ENCODE data around the gene TNNT3. TPM values are rescaled to one million over a fixed set of nuclear protein-coding genes. Genes with fewer than 3 reads are reported as not detected.
A peak's percentile ranks its signal among the peaks of the same experiment; 100 is the strongest.

Gene TNNT3
- total RNA-seq, 1 donor from 2014 or later: not detected

DNA sequence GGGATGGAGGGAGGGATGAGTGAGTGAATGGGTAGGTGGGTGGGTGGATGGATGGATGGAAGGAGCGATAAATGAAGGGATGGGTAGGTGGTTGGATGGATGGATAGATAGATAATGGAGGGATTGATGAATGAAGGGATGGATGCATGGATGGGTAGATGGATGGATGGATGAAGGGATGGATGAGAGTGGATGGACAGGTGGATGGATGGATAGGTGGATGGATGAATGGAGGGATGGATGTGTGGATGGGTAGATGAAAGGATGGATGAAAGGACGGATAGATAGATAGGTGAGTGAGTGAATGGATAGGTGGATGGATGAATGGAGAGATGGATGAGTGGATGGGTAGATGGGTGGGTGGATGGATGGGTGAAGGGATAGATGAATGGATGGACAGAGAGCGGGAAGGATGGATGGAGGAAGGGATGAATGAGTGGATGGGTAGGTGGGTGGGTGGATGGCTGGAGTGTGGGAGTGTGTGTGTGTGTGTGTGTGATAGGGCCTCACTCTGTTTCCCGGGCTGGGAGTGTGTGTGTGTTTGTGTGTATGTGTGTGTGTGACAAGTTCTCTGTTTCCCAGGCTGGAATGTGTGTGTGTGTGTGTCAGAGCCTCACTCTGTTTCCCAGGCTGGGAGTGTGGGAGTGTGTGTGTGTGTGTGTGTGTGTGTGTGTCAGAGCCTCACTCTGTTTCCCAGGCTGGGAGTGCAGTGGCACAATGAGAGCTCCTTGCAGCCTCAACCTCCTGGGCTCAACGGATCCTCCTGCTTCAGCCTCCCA is 25.7 kb upstream of the TNNT3 start:
- DNase-seq (ENCODE audit: extremely low read depth, low read depth, low spot score): no peak

- no peak for DNase-seq (ENCODE audit: extremely low read depth, low read depth, low spot score)
Measured at GRCh38 chr11:1894759-1895158, 24.7 kb upstream of the TNNT3 start.

DNA sequence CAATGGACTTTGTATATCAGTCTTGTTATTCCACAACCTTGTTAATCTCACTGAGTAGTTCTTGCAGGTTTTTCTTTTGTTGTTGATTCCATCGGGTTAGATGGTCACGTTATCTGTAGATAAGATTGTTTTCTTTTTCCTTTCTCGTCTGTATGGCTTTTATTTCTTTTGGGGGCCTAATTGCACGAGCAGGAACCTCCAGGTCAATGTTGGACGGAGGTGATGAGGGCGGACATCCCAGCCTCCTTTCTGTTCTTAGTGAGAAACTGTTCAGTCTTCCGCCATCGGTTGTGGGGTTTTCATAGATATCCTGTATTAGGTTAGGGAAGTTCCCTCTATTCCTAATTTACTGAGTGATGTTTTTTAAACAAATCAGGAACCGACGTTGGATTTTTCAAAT is 23.0 kb upstream of the TNNT3 start:
- no peak for DNase-seq (ENCODE audit: extremely low read depth, low read depth, low spot score)

DNA sequence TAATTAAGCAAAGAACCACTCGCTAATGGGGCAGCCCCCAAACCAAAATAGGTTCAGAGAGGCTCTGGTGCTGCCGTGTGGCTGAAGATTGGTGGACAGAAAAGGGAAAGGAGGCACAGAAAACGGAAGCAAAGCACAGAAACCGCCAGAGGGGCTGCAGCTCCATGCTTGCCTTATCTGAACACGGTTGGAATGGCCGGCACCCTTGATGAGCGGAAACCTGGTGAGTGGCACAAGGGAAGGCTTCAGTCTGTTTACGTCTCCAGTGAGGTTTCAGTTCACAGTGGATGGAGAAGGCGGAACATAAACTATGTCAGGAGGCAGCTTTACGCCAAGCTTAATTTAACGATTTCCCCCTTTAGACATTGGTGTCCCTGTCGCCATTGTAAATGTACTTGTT is 22.6 kb upstream of the TNNT3 start:
- DNase-seq (ENCODE audit: extremely low read depth, low read depth, low spot score): no peak

- no peak for DNase-seq (ENCODE audit: extremely low read depth, low read depth, low spot score)
Measured at GRCh38 chr11:1899090-1899489, 20.4 kb upstream of the TNNT3 start.

GRCh38 chr11:1899686-1900085 is 19.8 kb upstream of the TNNT3 start:
- no peak for DNase-seq (ENCODE audit: extremely low read depth, low read depth, low spot score)

DNA sequence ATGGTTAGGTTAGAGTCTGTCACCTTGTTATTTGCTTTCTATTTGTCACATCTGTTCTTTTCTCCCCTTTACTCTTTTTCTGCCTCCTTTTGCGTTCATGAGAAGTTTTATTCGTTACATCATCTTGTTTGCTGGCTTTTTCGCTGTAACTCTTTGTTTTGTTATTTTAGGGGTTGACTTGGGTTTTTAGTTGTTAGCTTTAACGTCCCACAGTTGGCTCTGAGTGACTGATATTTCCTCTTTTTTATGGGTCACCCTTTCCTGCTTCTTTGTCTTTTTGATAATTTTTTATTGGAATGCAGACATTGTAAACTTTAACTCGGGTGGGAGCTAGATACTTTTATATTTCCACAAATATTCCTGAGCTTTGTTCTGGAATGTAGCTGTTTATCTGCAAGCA is 13.3 kb upstream of the TNNT3 start:
- peak; percentile 52 for DNase-seq (ENCODE audit: extremely low read depth, low read depth, low spot score)

- no peak for DNase-seq (ENCODE audit: extremely low read depth, low read depth, low spot score)
Measured at GRCh38 chr11:1906611-1907423, 12.7 kb upstream of the TNNT3 start.

DNA sequence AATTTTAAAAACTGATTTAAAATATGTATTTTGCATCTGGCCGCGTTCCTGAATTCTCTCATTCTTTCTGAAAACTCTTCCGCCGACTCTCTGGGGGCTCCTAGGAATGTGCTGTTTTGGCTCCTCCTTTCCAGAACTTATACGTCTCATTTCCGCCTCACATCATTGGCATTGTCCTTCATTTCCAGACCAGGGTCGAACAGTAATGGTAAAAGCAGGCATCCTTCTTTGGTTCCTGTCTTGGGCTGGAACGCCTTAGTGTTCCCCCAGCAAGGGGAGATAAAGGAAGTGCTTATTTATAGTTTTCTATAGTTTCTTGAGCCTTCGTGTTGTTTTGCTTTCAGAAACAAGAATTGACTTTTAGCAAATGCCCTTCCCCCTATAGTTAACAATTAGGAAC is 10.9 kb upstream of the TNNT3 start:
- peak; percentile 90 for DNase-seq (ENCODE audit: extremely low read depth, low read depth, low spot score)

DNA sequence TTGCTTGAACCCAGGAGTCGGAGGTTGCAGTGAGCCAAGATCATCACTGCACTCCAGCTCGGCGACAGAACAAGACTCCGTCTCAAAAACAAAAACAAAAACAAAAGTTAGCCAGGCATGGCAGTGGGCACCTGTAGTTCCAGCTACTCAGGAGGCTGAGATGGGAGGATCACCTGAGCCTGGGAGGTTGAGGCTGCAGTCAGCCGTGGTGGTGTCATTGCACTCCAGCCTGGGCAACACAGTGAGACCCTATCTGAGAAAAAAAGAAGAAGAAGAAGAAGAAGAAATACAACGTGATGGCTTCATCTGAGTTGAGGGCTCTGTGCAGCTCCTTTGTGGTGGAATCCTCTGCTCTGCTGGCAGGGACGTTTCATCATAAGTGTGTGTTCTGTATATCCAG is 10.0 kb upstream of the TNNT3 start:
- DNase-seq (ENCODE audit: extremely low read depth, low read depth, low spot score): no peak

DNA sequence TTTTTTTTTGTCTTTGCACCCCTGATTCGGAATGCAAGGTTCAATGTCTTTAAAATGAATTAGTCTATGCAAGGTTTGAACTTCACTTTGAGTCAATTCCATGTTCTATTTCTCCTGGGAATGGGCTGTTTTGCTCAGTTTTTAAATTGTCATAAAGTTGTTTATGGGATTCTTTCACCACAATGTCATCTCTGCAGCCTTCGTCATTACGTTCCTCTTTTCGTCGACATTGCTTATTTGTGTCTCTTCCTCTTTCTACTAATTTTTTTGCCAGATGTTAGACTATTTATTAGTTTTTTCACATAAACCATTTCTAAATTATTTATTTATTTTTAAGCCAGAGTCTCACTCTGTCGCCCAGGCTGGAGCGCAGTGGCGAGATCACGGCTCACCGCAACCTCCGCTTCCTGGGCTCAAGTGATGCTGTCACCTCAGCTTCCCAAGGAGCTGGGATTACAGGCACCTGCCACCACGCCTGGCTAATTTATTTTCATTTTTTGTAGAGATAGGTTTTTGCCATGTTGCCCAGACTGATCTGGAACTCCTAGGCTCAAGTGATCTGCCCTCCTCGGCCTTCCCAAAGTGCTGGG is 7.1 kb upstream of the TNNT3 start:
- no peak for DNase-seq (ENCODE audit: extremely low read depth, low read depth, low spot score)

DNA sequence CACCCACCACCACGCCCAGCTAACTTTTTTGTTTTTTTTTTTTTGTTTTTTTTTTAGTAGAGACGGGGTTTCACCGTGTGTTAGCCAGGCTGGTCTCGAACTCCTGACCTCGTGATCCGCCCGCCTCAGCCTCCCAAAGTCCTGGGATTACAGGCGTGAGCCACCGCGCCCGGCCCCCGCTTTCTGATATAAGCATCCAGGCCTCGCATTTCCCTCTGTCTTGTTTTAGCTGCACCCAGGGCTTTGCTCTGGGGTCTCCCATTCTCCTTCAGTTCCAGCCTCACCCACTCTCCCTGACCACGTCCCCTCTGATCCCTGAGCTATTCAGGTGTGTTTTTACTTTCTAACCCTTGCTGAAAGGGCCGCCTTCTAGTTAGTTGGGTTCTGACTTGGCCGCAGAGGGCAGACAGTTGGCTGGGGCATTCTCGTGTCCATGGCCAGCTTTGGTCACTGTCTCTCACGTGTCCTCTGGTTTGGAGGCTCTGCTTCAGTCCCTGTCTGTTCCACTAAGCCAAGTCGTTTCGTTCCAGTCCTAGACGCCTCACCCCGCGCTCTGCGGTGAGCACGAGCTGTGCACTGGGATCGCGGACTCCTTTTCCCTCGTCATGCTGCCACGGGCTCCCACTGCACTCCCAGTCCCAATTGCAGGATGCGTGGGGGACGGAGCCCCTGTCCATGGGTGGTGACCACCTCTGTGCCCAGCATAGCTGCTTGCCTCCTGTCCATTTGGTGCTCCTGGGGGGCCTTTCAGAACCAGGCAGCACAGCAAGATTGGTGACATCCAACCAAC is 6.0 kb upstream of the TNNT3 start:
- DNase-seq (ENCODE audit: extremely low read depth, low read depth, low spot score): no peak

GRCh38 chr11:1915795-1916131 is 3.7 kb upstream of the TNNT3 start:
- DNase-seq (ENCODE audit: extremely low read depth, low read depth, low spot score): no peak

GRCh38 chr11:1916132-1916985 is 3.1 kb upstream of the TNNT3 start:
- no peak for DNase-seq (ENCODE audit: extremely low read depth, low read depth, low spot score)

DNA sequence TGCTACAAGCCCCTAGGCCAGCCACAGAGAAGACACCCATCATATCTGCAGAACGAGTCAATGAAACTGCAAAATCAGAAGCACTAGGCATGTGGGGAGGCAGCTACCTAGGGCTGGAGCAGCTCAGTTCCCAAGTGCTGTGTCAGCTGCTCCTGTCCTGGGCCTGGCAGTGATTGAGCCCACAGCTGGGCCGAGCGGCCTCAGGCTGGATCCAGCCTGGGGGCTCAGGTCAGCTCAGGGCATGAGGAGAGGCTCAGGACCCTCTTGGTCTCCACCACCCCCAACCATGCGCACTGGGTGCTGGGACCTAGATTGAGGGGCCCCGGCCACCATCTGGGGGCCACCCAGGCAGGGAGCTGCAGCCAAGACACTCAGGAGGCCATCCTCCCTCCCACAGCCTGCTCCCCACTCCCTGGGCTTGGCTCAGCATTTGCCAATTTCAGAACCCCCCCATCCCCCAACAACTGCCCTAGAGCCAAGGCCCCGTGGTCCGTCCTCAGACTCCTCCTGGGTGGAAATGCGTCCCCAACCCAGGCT is 2.4 kb upstream of the TNNT3 start:
- no peak for DNase-seq (ENCODE audit: extremely low read depth, low read depth, low spot score)

GRCh38 chr11:1917523-1918435 is 1.7 kb upstream of the TNNT3 start:
- DNase-seq (ENCODE audit: extremely low read depth, low read depth, low spot score): no peak

- DNase-seq (ENCODE audit: extremely low read depth, low read depth, low spot score): no peak
Measured at GRCh38 chr11:1918436-1919315, 827 bp upstream of the TNNT3 start.

Measured in glomerular endothelial cell (primary cell).